WTC11 (cell line): ENCODE data around the gene SLC22A13. TPM values are rescaled to one million over a fixed set of nuclear protein-coding genes. Genes with fewer than 3 reads are reported as not detected.

ENCODE experiments used
- ATAC-seq: fragments of 200-7000 bp; cut with Tn5 transposase; 2 replicates; pipeline ENCODE4 v1.10.0; 2021; ENCODE audit warnings: mild to moderate bottlenecking, moderate library complexity
- CTCF ChIA-PET: fragments of 300-600 bp; sonication (Branson Sonifier 250); formaldehyde crosslinking; loops from one replicate; lab custom pipeline; 2021; ENCODE audit warnings: antibody characterized with exemption; lab: Charles Lee
- POLR2A ChIA-PET: fragments of 350-600 bp; sonication (Branson Sonifier 250); formaldehyde crosslinking; loops from one replicate; lab custom pipeline; 2021; ENCODE audit warnings: antibody characterized with exemption; lab: Charles Lee
- DNase-seq: peaks from one replicate; pipeline ENCODE4 v3.0.0; 2021; ENCODE audit warnings: low spot score
- H3K27ac Mint-ChIP-seq: 2 replicates; pipeline ENCODE4 v1.8.0; 2021; ENCODE audit warnings: mixed read lengths
- H3K27me3 Mint-ChIP-seq: 2 replicates; pipeline ENCODE4 v1.8.0; 2021; ENCODE audit warnings: low read depth, mild to moderate bottlenecking, moderate library complexity, mixed read lengths
- H3K36me3 Mint-ChIP-seq: 2 replicates; pipeline ENCODE4 v1.8.0; 2021; ENCODE audit warnings: mixed read lengths
- H3K4me1 Mint-ChIP-seq: 2 replicates; pipeline ENCODE4 v1.8.0; 2022; ENCODE audit warnings: mixed read lengths
- H3K4me3 Mint-ChIP-seq: 2 replicates; pipeline ENCODE4 v1.8.0; 2021; ENCODE audit warnings: mild to moderate bottlenecking, moderate library complexity, mixed read lengths
- H3K9me3 Mint-ChIP-seq: 2 replicates; pipeline ENCODE4 v1.8.0; 2021; ENCODE audit warnings: mixed read lengths
- ATF2 ChIP-seq: sonication (generic); formaldehyde crosslinking; IDR thresholded peaks from 2 replicates; pipeline ENCODE4 v1.8.1; 2022; ENCODE audit warnings: low read depth, missing genetic modification reagents, borderline replicate concordance
- E2F1 ChIP-seq: sonication (generic); formaldehyde crosslinking; IDR thresholded peaks from 2 replicates; pipeline ENCODE4 v1.8.0; 2022; ENCODE audit warnings: mild to moderate bottlenecking, missing genetic modification reagents
- EMX1 ChIP-seq: fragments of 250-450 bp; sonication (Bioruptor Pico); IDR thresholded peaks from 2 replicates; pipeline ENCODE4 v1.8.0; 2021; ENCODE audit warnings: mild to moderate bottlenecking
- ESRRA ChIP-seq: sonication (generic); formaldehyde crosslinking; IDR thresholded peaks from 2 replicates; pipeline ENCODE4 v1.8.1; 2022; ENCODE audit warnings: mild to moderate bottlenecking, missing genetic modification reagents, borderline replicate concordance
- FOXJ3 ChIP-seq: sonication (generic); formaldehyde crosslinking; IDR thresholded peaks from 2 replicates; pipeline ENCODE4 v1.9.0; 2021; ENCODE audit warnings: missing genetic modification reagents, mild to moderate bottlenecking, borderline replicate concordance
- GRHL2 ChIP-seq: fragments of 250-450 bp; sonication (Bioruptor Pico); IDR thresholded peaks from 2 replicates; pipeline ENCODE4 v1.8.0; 2022; ENCODE audit warnings: mild to moderate bottlenecking, moderate library complexity; ENCODE audit not compliant: insufficient replicate concordance, severe bottlenecking
- GTF2I ChIP-seq: fragments of 250-450 bp; sonication (Bioruptor Pico); conservative IDR thresholded peaks from 2 replicates; pipeline ENCODE4 v1.4.0; 2021; ENCODE audit warnings: mild to moderate bottlenecking
- KAT7 ChIP-seq: sonication (generic); formaldehyde crosslinking; IDR thresholded peaks from 2 replicates; pipeline ENCODE4 v1.8.1; 2023; ENCODE audit warnings: missing genetic modification reagents, mild to moderate bottlenecking, borderline replicate concordance
- NFATC4 ChIP-seq: fragments of 250-450 bp; sonication (Bioruptor Pico); IDR thresholded peaks from 2 replicates; pipeline ENCODE4 v1.9.0; 2021; ENCODE audit warnings: mild to moderate bottlenecking
- NR2C2 ChIP-seq: sonication (generic); formaldehyde crosslinking; IDR thresholded peaks from 2 replicates; pipeline ENCODE4 v1.8.0; 2022; ENCODE audit warnings: mild to moderate bottlenecking, missing genetic modification reagents
- OVOL2 ChIP-seq: fragments of 250-450 bp; sonication (Bioruptor Pico); IDR thresholded peaks from 2 replicates; pipeline ENCODE4 v1.9.0; 2021; ENCODE audit warnings: mild to moderate bottlenecking, borderline replicate concordance
- PRRX2 ChIP-seq: fragments of 250-450 bp; sonication (Bioruptor Pico); IDR thresholded peaks from 2 replicates; pipeline ENCODE4 v1.8.0; 2021; ENCODE audit warnings: mild to moderate bottlenecking
- RORB ChIP-seq: fragments of 250-450 bp; sonication (Bioruptor Pico); IDR thresholded peaks from 2 replicates; pipeline ENCODE4 v1.9.0; 2021; ENCODE audit warnings: mild to moderate bottlenecking
- TEAD1 ChIP-seq: sonication (generic); formaldehyde crosslinking; IDR thresholded peaks from 2 replicates; pipeline ENCODE4 v1.8.0; 2022; ENCODE audit warnings: mild to moderate bottlenecking, missing genetic modification reagents
- TP53 ChIP-seq: sonication (generic); formaldehyde crosslinking; IDR thresholded peaks from 2 replicates; pipeline ENCODE4 v1.8.1; 2023; ENCODE audit warnings: mild to moderate bottlenecking, missing genetic modification reagents
- USF2 ChIP-seq: sonication (generic); formaldehyde crosslinking; IDR thresholded peaks from 2 replicates; pipeline ENCODE4 v1.8.1; 2023; ENCODE audit warnings: mild to moderate bottlenecking, missing genetic modification reagents, moderate library complexity
- ZNF121 ChIP-seq: sonication (generic); formaldehyde crosslinking; IDR thresholded peaks from 2 replicates; pipeline ENCODE4 v1.8.0; 2023; ENCODE audit warnings: missing genetic modification reagents
- ZNF232 ChIP-seq: sonication (generic); formaldehyde crosslinking; IDR thresholded peaks from 2 replicates; pipeline ENCODE4 v1.8.0; 2022; ENCODE audit warnings: mild to moderate bottlenecking, missing genetic modification reagents
- ZNF317 ChIP-seq: sonication (generic); formaldehyde crosslinking; IDR thresholded peaks from 2 replicates; pipeline ENCODE4 v1.8.1; 2023; ENCODE audit warnings: low read depth, mild to moderate bottlenecking, moderate library complexity, missing genetic modification reagents, borderline replicate concordance
- ZNF396 ChIP-seq: fragments of 250-450 bp; sonication (Bioruptor Pico); IDR thresholded peaks from 2 replicates; pipeline ENCODE4 v1.8.0; 2021; ENCODE audit warnings: mild to moderate bottlenecking, moderate library complexity, borderline replicate concordance
- ZNF512 ChIP-seq: sonication (generic); formaldehyde crosslinking; IDR thresholded peaks from 2 replicates; pipeline ENCODE4 v1.8.1; 2022; ENCODE audit warnings: missing genetic modification reagents, borderline replicate concordance
- total RNA-seq: library from RNA; stranded (reverse); gene quantifications from 3 replicates; pipeline ENCODE4 v1.2.3, GENCODE V29; 2021
- TF ChIP-seq, protein P1 (sequence below): sonication (generic); formaldehyde crosslinking; IDR thresholded peaks from 2 replicates; pipeline ENCODE4 v1.8.1; 2023; ENCODE audit warnings: mild to moderate bottlenecking, missing genetic modification reagents
- TF ChIP-seq, protein P2 (sequence below): fragments of 250-450 bp; sonication (Bioruptor Pico); conservative IDR thresholded peaks from 2 replicates; pipeline ENCODE4 v1.9.0; 2021; ENCODE audit warnings: mild to moderate bottlenecking
- TF ChIP-seq, protein P3 (sequence below): sonication (generic); formaldehyde crosslinking; IDR thresholded peaks from 2 replicates; pipeline ENCODE4 v1.8.0; 2023; ENCODE audit warnings: missing genetic modification reagents
- TF ChIP-seq, protein P4 (sequence below): fragments of 250-450 bp; sonication (Bioruptor Pico); IDR thresholded peaks from 2 replicates; pipeline ENCODE4 v2.1.2; 2022; ENCODE audit warnings: mild to moderate bottlenecking, moderate library complexity

Gene SLC22A13
- total RNA-seq, 1 experiment from 2014 or later: 0.42 TPM

DNA sequence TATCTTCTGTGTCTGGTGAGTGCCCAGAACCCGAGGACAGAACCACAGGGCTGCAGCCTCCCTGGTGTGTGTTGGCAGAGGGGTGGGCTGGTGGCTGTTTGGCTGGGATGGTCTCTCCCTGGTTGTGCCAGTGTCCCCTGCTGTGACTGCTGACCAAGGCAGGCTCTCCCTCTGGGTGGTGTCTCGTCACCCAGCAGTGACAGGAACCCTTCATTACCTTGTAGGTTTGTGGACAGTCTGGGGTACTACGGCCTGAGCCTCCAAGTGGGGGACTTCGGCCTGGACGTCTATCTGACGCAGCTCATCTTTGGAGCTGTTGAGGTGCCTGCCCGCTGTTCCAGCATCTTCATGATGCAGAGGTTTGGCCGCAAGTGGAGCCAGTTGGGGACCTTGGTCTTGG lies 10.0 kb downstream of the SLC22A13 start:
- Mint-ChIP-seq H3K27me3 (no peaks in the 10 kb centered on the region), H3K36me3 (no peaks in the 10 kb centered on the region), H3K9me3 (no peaks in the 10 kb centered on the region), H3K4me3 (no peak overlapping the region), H3K4me1 (no peaks in the 10 kb centered on the region), H3K27ac (no peak overlapping the region)
- no peak for DNase-seq
- no peak for ATAC-seq
- TF ChIP-seq EMX1 (CRISPR knock-in tag): no peak
- TF ChIP-seq OVOL2: no peak
- TF ChIP-seq USF2 (CRISPR knock-in tag): no peak
- TF ChIP-seq, protein P1, sequence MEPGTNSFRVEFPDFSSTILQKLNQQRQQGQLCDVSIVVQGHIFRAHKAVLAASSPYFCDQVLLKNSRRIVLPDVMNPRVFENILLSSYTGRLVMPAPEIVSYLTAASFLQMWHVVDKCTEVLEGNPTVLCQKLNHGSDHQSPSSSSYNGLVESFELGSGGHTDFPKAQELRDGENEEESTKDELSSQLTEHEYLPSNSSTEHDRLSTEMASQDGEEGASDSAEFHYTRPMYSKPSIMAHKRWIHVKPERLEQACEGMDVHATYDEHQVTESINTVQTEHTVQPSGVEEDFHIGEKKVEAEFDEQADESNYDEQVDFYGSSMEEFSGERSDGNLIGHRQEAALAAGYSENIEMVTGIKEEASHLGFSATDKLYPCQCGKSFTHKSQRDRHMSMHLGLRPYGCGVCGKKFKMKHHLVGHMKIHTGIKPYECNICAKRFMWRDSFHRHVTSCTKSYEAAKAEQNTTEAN (CRISPR knock-in tag): no peak
- TF ChIP-seq ZNF121 (CRISPR knock-in tag): no peak
- no peak for TF ChIP-seq PRRX2 (CRISPR knock-in tag)
- no peak for TF ChIP-seq GTF2I (CRISPR knock-in tag)
- TF ChIP-seq, protein P2, sequence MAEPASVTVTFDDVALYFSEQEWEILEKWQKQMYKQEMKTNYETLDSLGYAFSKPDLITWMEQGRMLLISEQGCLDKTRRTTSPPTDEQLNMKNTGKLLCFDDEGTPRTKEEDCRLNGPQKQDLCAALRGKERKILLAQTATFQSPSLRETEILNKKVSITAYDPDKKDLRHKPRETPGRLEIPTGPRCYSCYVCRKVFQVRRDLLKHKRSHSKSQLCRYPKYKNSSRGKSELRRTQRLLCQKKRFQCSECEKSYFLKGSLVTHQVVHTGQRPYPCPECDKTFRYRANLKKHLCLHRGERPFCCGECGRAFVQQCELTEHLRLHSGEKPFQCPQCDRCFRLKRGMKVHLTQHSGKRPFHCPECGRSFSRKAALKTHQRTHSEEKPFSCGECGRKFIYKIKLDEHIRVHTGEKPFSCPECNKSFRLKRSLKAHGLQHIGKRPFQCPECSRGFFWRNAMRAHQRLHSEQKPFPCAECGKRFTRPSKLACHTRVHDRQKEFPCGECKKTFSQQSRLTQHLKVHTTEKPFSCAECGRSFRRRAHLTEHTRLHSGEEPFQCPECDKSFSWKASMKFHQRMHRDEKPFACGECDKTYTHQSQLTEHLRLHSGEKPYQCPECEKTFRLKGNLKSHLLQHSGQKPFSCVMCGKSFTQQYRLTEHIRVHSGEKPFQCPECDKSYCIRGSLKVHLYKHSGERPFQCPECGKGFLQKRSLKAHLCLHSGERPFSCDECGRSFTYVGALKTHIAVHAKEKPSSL: no peak
- no peak for TF ChIP-seq TP53 (CRISPR knock-in tag)
- TF ChIP-seq FOXJ3 (CRISPR knock-in tag): no peak
- TF ChIP-seq E2F1 (CRISPR knock-in tag): no peak
- TF ChIP-seq, protein P3, sequence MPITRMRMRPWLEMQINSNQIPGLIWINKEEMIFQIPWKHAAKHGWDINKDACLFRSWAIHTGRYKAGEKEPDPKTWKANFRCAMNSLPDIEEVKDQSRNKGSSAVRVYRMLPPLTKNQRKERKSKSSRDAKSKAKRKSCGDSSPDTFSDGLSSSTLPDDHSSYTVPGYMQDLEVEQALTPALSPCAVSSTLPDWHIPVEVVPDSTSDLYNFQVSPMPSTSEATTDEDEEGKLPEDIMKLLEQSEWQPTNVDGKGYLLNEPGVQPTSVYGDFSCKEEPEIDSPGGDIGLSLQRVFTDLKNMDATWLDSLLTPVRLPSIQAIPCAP (CRISPR knock-in tag): no peak
- no peak for TF ChIP-seq ZNF232 (CRISPR knock-in tag)
- TF ChIP-seq KAT7 (CRISPR knock-in tag): no peak
- no peak for TF ChIP-seq NFATC4 (CRISPR knock-in tag)
- no peak for TF ChIP-seq ZNF317
- ChIA-PET CTCF (no interaction called here), POLR2A (no interaction called here)

GRCh38 chr3:38276081-38276916 lies 10.7 kb downstream of the SLC22A13 start:
- H3K9me3 Mint-ChIP-seq: no peaks in the 10 kb centered on the region
- DNase-seq: no peak
- H3K27me3 Mint-ChIP-seq: no peaks in the 10 kb centered on the region
- no peak overlapping the region for H3K4me3 Mint-ChIP-seq
- no peaks in the 10 kb centered on the region for H3K4me1 Mint-ChIP-seq
- ChIA-PET POLR2A (no interaction called here), CTCF (no interaction called here)
- no peaks in the 10 kb centered on the region for H3K36me3 Mint-ChIP-seq
- H3K27ac Mint-ChIP-seq: no peak overlapping the region
- ATAC-seq: no peak
- TF ChIP-seq ESRRA (CRISPR knock-in tag) (no peak), RORB (CRISPR knock-in tag) (no peak), EMX1 (CRISPR knock-in tag) (no peak), FOXJ3 (CRISPR knock-in tag) (no peak), ZNF396 (no peak), GRHL2 (CRISPR knock-in tag) (no peak), ATF2 (CRISPR knock-in tag) (no peak), NR2C2 (CRISPR knock-in tag) (no peak), ZNF512 (CRISPR knock-in tag) (no peak), TEAD1 (CRISPR knock-in tag) (no peak)
- TF ChIP-seq, protein P4, sequence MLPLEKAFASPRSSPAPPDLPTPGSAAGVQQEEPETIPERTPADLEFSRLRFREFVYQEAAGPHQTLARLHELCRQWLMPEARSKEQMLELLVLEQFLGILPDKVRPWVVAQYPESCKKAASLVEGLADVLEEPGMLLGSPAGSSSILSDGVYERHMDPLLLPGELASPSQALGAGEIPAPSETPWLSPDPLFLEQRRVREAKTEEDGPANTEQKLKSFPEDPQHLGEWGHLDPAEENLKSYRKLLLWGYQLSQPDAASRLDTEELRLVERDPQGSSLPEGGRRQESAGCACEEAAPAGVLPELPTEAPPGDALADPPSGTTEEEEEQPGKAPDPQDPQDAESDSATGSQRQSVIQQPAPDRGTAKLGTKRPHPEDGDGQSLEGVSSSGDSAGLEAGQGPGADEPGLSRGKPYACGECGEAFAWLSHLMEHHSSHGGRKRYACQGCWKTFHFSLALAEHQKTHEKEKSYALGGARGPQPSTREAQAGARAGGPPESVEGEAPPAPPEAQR: no peak
